Stimulated activated CD8-positive, alpha-beta memory T cell treated with anti-CD3 and anti-CD28 coated beads, Interleukin-12 subunit alpha, Interleukin-12 subunit beta, amount 100 ng/mL, for 24 hours (primary cell): ENCODE results near the gene SPINK7.
"Not testable (repeated sequence)": the region's sequence is repeated elsewhere in the genome, so short reads cannot be mapped to it uniquely, and the experiment has no call there.

Experiments used
- DNase-seq: peaks from one replicate; pipeline ENCODE4 v3.0.0-alpha.2; 2020; ENCODE audit errors: extremely low read depth

SPINK7 gene

DNA sequence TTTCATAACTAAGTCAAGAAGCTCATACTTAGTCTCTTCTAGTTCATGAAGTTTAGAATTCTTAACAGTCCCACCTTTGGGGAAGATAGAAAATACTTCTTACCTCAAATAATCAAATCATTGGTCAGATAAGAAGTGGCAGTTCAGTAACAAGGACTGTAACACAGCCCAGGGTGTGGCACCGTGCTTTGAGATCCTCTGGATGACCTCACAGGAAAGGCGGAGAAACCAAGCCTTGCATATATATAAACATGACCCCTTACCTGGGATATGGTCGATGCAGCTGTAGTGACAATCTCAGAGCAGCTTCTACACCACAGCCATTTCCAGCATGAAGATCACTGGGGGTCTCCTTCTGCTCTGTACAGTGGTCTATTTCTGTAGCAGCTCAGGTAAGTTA is at the start of gene SPINK7:
SPINK7 (plus strand) TSS at position 271 of the 400 bp plus-strand sequence; CDS start at position 332, 61 bp downstream.
- DNase-seq, result no peak

DNA sequence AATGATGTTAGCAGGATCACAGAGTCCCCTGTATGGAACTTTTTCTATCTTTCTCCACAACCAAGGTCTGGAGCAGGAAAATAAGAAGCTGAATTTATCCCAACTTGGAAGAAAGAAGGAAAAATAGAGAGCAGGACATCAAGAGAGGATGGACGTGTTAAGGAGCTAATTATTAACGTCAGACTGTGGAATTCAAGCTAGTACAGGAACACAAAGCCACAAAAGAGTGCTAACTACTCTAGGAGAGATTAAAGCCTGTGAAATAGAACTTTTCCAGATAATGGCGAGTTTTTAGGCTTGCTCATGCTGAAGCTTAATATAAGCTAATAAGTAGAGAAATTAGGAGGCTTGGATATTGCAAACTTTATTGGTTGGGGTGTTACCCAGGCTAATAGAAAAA is 44.3 kb upstream of the SPINK7 start:
- no peak for DNase-seq

DNA sequence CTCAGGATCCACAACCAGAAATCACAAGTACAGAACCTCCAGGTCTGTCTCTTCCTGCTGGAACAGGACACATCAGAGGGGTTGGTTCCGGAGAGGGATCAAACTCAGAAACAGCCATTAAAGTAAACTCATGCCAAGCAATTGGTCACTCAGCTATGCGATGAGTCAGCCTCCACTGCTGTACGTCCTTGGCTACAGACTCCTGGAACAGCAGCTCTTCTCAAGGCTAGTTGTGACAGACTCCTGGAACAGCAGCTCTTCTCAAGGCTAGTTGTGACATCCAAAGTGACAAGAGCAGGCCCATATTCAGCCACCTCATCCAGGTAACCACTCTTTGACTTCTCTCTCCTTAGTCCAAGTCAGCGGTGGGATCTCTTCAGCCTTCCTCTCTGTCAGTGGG is 43.7 kb upstream of the SPINK7 start, which contains the start of gene SPINK13:
SPINK13 (plus strand) TSS at position 229 of the 400 bp plus-strand sequence. CDS start 1,279 bp downstream, outside the sequence.
- DNase-seq, result no peak

DNA sequence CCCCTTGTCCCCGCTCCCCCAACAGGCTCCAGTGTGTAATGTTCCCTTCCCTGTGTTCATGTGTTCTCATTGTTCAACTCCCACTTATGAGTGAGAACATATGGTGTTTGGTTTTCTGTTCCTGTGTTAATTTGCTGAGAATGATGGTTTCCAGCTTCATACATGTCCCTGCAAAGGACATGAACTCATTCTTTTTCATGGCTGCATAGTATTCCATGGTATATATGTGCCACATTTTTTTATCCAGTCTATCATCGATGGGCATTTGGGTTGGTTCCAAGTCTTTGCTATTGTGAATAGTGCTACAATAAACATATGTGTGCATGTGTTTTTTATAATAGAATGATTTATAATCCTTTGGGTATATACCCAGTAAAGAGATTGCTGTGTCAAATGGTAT is 37.1 kb upstream of the SPINK7 start:
- DNase-seq, result not testable (repeated sequence)

DNA sequence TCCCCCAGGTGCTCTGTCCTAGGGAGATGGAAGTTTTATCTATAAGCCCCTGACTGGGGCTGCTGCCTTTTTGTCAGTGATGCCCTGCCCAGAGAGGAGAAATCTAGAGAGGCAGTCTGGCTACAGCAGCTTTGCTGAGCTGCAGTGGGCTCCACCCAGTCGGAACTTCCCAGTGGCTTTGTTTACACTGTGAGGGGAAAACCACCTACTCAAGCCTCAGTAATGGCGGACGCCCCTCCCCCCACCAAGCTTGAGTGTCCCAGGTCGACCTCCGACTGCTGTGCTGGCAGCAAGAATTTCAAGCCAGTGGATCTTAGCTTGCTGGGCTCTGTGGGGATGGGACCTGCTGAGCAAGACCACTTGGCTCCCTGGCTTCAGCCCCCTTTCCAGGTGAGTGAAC is 31.3 kb upstream of the SPINK7 start:
- DNase-seq, result not testable (repeated sequence)

DNA sequence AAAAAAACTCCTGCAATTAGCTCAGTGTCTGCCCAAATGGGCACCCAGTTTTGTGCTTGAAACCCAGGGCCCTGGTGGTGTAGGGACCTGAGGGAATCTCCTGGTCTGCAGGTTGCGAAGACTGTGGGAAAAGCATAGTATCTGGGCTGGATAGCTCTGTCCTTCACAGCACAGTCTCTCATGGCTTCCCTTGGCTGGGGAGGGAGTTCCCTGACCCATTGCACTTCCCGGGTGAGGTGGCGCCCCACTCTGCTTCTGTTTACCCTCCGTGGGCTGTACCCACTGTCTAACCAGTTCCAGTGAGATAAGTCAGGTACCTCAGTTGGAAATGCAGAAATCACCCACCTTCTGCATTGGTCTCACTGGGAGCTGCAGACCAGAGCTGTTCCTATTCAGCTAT is 30.9 kb upstream of the SPINK7 start:
- not testable (repeated sequence) for DNase-seq

DNA sequence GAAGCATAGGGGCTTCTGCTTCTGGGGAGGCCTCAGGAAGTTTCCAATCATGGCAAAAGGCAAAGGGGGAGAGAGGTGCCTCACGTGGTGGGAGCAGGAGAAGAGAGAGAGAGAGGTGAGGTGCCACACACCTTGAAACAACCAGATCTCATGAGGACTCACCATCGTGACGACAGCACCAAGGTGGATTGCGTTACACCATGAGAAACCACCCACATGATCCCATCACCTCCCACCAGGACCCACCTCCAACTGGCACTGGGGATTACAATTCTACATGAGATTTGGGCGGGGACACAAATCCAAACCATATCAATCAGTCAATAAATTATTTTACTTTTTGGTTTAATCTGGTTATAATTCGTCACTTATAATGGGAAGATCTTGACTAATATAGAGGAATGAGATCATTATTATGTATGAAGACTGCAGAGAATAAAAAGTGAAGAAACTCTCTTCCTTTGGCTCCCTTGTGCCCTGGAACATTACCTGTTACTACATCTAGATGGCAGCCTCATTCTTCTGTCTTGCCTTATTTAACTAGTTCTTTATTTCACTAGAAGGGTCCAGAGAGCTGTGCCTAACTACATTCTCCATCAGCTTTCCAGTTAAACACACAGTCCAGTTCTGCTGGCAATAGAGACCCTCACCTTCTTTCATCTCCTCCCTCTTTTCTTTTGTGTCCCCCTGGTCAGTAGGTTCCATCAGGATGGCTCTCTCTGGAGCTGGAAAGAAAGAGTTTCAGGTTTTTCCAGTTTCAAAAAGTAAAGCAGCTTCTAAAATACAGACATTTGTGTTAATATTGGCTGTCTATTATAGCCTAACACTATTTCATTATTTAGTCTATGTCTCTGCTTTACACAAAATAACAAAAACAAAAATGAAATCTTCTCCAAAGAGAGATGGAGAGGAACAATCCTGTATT is 21.7 kb upstream of the SPINK7 start:
- no peak for DNase-seq

DNA sequence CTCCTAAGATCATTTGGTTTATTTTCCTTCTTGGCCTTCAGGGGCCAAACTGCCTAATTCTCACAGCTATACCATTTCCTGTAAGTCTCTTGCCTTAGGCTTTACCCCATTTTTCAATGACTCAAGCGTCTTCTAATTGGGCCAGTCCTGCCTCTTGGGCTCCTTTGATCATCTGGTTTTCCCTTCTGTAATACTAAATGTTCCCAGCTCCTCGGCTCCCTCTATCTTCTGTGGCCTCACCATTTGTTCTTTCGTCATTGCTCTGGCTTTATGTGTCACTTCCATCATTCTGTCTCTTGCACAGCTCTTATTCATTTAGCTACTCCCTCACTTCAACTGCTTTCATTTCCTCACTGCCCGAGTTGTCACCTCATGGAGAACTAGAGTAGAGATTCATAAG is 14.5 kb upstream of the SPINK7 start:
- DNase-seq, result no peak

DNA sequence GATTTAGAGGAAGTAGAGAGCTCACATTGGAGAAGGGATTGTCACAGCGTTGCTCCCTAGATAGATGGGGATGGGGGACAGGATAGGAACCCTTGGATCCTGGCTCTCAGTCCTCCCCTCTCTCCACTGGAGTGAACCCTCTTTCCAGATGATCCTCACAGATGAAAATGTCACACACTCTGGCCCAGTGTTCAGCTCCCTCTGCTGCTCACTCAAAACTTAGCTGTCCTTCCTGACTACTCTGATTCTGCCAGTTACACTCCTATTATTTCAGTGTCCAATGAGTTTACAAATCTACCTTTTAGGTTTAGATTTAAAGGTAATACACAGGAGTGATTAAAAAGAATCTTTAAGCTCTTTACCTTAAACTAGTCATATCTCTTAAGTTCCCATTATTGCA is 5.8 kb upstream of the SPINK7 start:
- no peak for DNase-seq

DNA sequence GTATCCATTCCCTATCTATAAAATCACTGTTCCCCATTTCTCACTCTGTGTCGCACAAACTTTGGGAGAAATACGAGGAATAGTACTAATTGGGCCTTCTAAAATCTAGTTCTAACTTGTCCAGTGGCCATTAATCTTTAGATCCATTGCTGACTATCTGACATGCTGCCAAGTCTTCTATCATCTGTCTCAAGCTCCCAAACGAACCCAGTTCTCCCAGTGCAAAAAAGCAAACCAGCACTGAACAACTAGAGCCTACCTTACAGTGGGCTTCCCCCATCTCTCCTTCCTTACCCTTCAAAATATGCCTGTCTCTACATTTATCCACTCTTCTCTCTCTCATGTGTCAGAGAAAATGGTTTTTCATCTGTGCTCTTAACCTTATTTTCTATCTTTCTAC is 3.2 kb upstream of the SPINK7 start:
- DNase-seq, result no peak

DNA sequence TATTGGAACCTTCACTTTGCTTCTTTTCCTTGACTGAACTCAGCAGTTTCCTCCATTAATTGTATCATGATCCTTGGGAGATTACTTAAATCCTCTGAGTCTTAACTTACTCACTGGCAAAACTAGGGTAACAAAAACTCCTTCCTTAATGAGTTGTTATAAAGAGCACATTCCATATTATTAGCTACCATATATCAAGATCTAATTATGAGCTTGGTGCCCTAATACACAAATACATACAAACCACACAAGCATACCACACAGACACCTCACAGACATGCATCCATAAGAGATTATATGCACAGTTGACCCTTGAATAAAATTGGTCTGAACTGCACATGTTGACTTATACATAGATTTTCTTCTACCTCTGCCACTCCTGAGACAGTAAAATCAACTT is 2.5 kb upstream of the SPINK7 start:
- no peak for DNase-seq

DNA sequence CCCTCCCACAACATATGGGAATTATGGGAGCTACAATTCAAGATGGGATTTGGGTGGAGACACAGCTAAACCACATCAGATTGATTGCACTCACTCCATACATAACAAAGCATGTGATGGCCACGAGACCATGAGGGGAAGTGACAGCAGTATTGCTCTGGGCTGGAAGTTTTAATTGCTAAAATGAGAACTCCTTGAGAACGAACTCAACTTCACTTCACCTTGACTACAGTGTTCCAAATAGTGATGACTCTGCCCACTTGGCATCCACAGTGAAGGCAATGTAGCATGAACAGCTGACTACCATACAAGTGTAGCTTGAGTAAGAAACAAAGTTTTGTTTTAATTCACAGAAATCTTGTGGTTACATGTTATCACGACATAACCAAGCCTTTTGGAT is 739 bp upstream of the SPINK7 start:
- DNase-seq, result no peak

DNA sequence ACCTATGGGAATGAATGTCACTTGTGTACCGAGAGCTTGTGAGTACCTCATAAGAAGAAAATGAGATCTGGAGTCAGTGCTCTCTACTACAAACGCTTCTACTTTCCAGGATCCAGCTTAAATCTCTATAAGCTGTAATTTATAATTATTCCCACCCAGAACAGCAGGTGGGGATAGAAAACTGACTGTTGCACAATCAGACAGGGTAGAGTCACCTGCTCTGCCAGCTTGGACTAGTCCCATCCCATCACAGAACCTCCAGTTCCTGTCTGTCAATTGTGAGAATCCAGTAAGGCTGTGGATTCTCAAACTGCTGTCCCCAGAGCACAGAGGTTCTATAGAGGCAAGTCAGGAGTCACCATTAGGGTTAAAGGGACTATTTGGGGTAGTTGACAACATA is 2.0 kb downstream of the SPINK7 start:
- no peak for DNase-seq

DNA sequence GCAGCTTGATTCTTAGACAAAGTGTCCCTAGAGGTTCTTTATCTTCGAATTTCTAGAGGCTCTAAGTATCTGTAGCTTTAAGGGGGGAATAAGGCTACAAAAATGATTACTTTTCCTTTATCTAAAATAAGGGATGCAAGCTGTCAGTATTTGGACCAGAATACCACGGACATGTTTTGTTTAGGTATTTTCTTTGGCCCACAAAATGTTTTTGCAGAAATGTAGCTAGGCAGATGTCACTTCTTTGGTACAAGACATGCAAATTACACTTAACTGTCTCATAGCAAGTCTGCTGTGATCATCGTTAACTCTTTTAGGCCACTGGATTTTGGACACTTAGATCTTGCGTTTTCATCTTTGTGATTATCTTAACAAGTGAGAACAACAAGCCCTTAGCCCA is 2.5 kb downstream of the SPINK7 start:
- DNase-seq, result no peak

DNA sequence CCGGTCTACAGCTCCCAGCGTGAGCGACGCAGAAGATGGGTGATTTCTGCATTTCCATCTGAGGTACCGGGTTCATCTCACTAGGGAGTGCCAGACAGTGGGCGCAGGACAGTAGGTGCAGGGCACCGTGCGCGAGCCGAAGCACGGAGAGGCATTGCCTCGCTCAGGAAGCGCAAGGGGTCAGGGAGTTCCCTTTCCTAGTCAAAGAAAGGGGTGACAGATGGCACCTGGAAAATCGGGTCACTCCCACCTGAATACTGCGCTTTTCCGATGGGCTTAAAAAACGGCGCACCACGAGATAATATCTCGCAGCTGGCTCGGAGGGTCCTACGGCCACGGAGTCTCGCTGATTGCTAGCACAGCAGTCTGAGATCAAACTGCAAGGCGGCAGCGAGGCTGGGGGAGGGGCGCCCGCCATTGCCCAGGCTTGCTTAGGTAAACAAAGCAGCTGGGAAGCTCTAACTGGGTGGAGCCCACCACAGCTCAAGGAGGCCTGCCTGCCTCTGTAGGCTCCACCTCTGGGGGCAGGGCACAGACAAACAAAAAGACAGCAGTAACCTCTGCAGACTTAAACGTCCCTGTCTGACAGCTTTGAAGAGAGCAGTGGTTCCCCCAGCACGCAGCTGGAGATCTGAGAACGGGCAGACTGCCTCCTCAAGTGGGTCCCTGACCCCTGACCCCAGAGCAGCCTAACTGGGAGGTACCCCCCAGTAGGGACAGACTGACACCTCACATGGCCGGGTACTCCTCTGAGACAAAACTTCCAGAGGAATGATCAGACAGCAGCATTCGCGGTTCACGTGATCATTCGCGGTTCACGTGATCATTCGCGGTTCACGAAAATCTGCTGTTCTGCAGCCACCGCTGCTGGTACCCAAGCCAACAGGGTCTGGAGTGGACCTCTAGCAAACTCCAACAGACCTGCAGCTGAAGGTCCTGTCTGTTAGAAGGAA is 8.1 kb downstream of the SPINK7 start:
- DNase-seq, result not testable (repeated sequence)

DNA sequence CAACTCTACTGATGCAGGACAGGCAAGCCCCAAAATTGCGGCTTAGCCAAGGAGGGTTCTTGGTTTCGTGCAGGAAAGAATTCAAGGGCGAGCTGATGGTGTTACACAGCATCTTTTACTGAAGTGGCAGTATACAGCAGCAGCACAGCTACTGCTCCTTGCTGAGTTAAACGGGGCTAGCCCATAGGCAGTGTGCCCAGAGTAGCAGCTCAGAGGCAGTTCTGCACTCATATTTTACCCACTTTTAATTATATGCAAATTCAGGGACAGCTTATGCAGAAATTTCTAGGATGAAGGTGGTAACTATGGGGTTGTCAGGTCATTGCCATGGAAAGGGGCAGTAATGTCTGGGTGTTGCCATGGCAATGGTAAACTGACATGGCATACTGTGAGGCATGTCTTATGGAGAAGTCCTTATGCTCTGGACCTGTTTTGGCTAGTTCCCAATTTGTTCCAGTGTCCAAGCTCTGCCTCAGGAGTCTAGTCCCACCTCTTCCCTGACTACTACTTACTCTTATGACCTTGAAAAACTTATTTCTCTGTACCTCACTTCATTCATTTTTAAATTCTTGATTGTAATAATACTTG is 21.1 kb downstream of the SPINK7 start:
- no peak for DNase-seq

DNA sequence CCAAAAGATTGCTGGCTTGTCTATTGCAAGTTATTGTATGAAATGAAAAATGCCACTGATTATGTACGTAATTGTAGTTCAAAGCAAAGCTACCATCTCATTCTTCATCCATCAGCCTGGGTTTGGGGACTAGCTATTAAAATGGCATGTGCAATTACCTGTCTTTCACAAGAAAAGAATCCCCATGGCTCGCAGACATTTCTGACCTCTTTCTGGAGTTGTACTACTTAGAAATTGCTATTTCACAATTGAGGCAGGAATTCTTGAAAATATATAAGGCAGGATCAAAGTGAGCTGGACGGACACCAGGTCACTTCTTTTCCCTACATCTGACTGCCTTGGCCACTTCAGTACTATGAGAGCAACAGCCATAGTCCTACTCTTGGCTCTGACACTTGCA is 23.0 kb downstream of the SPINK7 start, which contains the start of gene SPINK9:
SPINK9 (plus strand) TSS at position 301 of the 400 bp plus-strand sequence; CDS start at position 356, 55 bp downstream.
- DNase-seq, result no peak

DNA sequence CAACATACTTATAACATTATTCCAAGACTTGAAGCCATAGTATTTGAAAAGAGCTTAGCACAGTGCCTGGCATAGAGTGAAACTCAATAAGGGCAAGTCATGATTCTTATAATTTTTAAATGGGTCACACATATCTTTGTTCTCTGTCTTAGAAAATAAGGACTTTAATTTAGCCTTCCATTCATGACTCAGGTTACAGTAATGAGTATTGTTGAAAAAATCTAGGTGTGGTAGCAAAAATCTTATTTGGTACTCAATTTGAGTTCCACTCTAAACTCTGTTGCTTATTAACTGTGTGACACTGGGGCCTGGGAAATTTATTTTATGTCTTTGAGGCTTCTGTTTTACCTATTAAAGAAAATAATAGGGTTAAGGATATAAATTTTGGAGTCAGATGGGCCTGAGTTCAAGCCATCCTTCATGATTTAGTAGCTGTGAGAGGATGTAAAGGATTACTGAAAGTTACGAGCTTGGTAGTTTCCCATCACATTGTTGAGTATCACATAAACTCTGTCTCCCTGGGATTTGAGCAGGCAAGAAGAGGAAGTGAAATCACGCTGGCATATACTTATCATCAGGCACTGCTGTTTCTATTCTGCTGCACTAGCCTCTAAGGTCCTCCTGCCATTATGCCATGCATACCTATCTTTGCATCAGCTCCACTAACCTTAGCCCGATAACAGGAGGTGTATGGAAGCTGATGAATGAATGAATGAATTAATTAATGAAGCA is 24.6 kb downstream of the SPINK7 start:
- no peak for DNase-seq

DNA sequence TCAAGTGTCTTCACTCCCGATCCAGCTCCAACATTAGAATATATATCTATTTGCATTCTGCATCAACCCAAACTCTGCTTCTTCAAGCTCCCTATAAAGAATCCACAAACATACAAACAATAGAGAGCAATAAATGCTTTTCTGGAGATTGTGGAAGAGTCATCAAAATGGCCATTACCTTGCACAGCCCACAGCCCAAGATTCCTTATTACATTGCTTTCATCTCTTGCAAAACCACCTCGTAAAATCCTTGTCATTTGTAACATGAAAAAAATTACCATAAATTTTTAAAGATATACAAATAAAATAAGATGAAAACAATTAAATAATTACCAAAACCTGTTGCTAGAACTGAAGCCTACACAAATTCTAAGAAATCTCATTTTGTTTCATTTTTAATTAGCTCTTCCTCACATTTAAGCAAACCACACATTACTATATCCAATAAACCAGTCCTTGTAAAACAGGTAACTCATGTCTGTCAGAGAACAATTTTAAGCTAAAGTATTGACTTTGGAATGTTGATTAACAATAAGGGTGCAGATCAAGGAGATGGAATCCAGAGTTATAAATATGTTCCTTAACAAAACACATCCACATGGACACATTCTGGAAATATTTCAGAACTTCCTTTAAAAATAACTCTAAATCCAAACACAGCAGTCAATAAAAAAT is 30.3 kb downstream of the SPINK7 start:
- no peak for DNase-seq

DNA sequence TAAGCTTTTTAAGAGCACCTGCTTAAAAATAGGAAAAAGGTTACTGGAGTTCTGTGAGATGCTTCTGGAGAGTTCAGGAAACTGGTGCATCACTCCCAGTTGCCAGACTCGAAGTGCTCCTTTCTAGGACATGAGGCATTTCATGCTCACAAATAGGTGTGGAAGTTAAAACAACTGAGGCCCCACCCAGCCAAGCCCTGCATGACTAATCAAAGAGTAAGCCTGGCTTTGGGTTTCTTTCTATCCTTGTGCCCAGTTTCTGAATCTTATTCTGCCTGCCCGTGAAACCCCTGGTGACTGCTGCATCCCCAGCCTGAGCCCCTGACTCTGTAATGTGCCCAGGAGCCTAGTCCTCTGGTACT is 30.8 kb downstream of the SPINK7 start:
- no peak for DNase-seq
